Ascending aorta (tissue), 2 donors: ENCODE data around the gene SLC12A8. TPM values are rescaled to one million over a fixed set of nuclear protein-coding genes. Genes with fewer than 3 reads are reported as not detected.
A peak's percentile ranks its signal among the peaks of the same experiment; 100 is the strongest.

ENCODE experiments used
- DNase-seq, 2 donors: peaks; one replicate each; pipeline ENCODE4 v3.0.0-alpha.2; 2019; ENCODE audit warnings: low spot score in 2 of 2
- H3K27ac ChIP-seq, 2 donors: fragments of 200-600 bp; sonication (generic); one replicate each; pipeline ENCODE4 v1.5.1; 2016 to 2017; ENCODE audit warnings: mild to moderate bottlenecking in 1 of 2
- H3K27me3 ChIP-seq: fragments of 200-600 bp; sonication (generic); one replicate; pipeline ENCODE4 v1.5.1; 2017
- H3K36me3 ChIP-seq, 2 donors: fragments of 200-600 bp; sonication (generic); one replicate each; pipeline ENCODE4 v1.5.1; 2016
- H3K4me1 ChIP-seq, 2 donors: fragments of 200-600 bp; sonication (generic); one replicate each; pipeline ENCODE4 v1.5.1; 2016 to 2017; ENCODE audit warnings: mild to moderate bottlenecking in 1 of 2
- H3K4me3 ChIP-seq, 2 donors: fragments of 200-600 bp; sonication (generic); one replicate each; pipeline ENCODE4 v1.5.1; 2016 to 2017; ENCODE audit warnings: mild to moderate bottlenecking in 1 of 2
- H3K9me3 ChIP-seq, 2 donors: fragments of 200-600 bp; sonication (generic); one replicate each; pipeline ENCODE4 v1.5.1; 2016
- CTCF ChIP-seq, 3 experiments: fragments of 200-600 bp in 2 of 3; fragments of 450-650 bp in 1 of 3; sonication (generic) in 2 of 3; IDR thresholded peaks; one replicate each; pipeline ENCODE4 v1.5.1; 2016 to 2019; ENCODE audit warnings: antibody characterized with exemption in 3 of 3, mild to moderate bottlenecking in 1 of 3, moderate library complexity in 1 of 3
- intact Hi-C: fragments of 100-400 bp; cut with DNase I; formaldehyde crosslinking; loops from one replicate; pipeline ENCODE4 v1.15.1; 2023
- total RNA-seq: library from RNA; depleted of rRNA; stranded (reverse); fragments of >200 nt; gene quantifications from one replicate; pipeline ENCODE4 v1.1.0, GENCODE V29; 2016

SLC12A8 gene
- total RNA-seq, 1 donor from 2014 or later = not detected

GRCh38 chr3:125072749-125073389 lies 139.7 kb downstream of the SLC12A8 start:
- Histone ChIP-seq H3K4me3 (no peak overlapping the region), H3K9me3 (no peaks in the 10 kb centered on the region), H3K36me3 (no peaks in the 10 kb centered on the region), H3K4me1 (no peaks in the 10 kb centered on the region), H3K27ac (no peak overlapping the region), H3K27me3 (no peaks in the 10 kb centered on the region)
- no peak for TF ChIP-seq CTCF (IDR thresholded peaks at IDR 0.05)
- DNase-seq = no peak
- intact Hi-C loops = no loop called here

- no peak for TF ChIP-seq CTCF (IDR thresholded peaks at IDR 0.05)
- Histone ChIP-seq H3K9me3 (no peaks in the 10 kb centered on the region), H3K36me3 (no peaks in the 10 kb centered on the region), H3K27me3 (no peaks in the 10 kb centered on the region), H3K27ac (no peak overlapping the region), H3K4me3 (no peak overlapping the region), H3K4me1 (no peaks in the 10 kb centered on the region)
- no peak for DNase-seq
- intact Hi-C loops = no loop called here
Measured at GRCh38 chr3:125072301-125072700, 140.2 kb downstream of the SLC12A8 start.

GRCh38 chr3:125069968-125070745 lies 142.4 kb downstream of the SLC12A8 start:
- H3K4me3 ChIP-seq = no peak overlapping the region
- no peaks in the 10 kb centered on the region for H3K36me3 ChIP-seq
- no peak for TF ChIP-seq CTCF (IDR thresholded peaks at IDR 0.05)
- H3K9me3 ChIP-seq = no peaks in the 10 kb centered on the region
- intact Hi-C loops = no loop called here
- peak in 1 of 2 donors; percentile 11 for DNase-seq
- H3K27ac ChIP-seq = no peak overlapping the region
- no peaks in the 10 kb centered on the region for H3K4me1 ChIP-seq
- no peaks in the 10 kb centered on the region for H3K27me3 ChIP-seq

GRCh38 chr3:125069452-125069851 lies 143.1 kb downstream of the SLC12A8 start:
- H3K4me1 ChIP-seq = no peaks in the 10 kb centered on the region
- no peaks in the 10 kb centered on the region for H3K9me3 ChIP-seq
- H3K36me3 ChIP-seq = no peaks in the 10 kb centered on the region
- no peak overlapping the region for H3K27ac ChIP-seq
- H3K4me3 ChIP-seq = no peak overlapping the region
- no peaks in the 10 kb centered on the region for H3K27me3 ChIP-seq
- DNase-seq = peak in 1 of 2 donors; percentile 55
- intact Hi-C loops = no loop called here
- no peak for TF ChIP-seq CTCF (IDR thresholded peaks at IDR 0.05)

- TF ChIP-seq CTCF (IDR thresholded peaks at IDR 0.05) = no peak
- intact Hi-C loops = no loop called here
Measured at GRCh38 chr3:125068265-125068664, 144.3 kb downstream of the SLC12A8 start.

More at GRCh38 chr3:125068265-125068664, 144.3 kb downstream of the SLC12A8 start:
- Histone ChIP-seq H3K4me1 (peaks cover 4 to 5% of the 10 kb centered on the region in 2 donors), H3K27me3 (no peaks in the 10 kb centered on the region), H3K4me3 (no peak overlapping the region), H3K36me3 (no peaks in the 10 kb centered on the region), H3K27ac (no peak overlapping the region), H3K9me3 (no peaks in the 10 kb centered on the region)
- DNase-seq = peak in 1 of 2 donors; percentile 13
